Osteoblast (primary cell): ENCODE measurements around the gene GPM6B. TPM values are rescaled to one million over a fixed set of nuclear protein-coding genes. Genes with fewer than 3 reads are reported as not detected.

ENCODE experiments used
- DNase-seq: peaks from one replicate; pipeline ENCODE4 v3.0.0; 2011; ENCODE audit warnings: low spot score, mixed read lengths; ENCODE audit not compliant: insufficient read length; ENCODE audit errors: missing footprints
- H2AFZ ChIP-seq: 2 replicates; pipeline ENCODE4 v1.6.0; 2011; ENCODE audit warnings: mild to moderate bottlenecking, low read length
- H3K27ac ChIP-seq: 2 replicates; pipeline ENCODE4 v1.5.1; 2011; ENCODE audit warnings: mild to moderate bottlenecking, low read depth, low read length, moderate library complexity
- H3K27me3 ChIP-seq: 2 replicates; pipeline ENCODE4 v1.6.0; 2012; ENCODE audit warnings: mild to moderate bottlenecking, control low read depth, inconsistent platforms, low read length, moderate library complexity; ENCODE audit not compliant: insufficient read depth
- H3K36me3 ChIP-seq: 2 replicates; pipeline ENCODE4 v1.5.1; 2011; ENCODE audit warnings: mild to moderate bottlenecking, low read length, control low read depth, moderate library complexity; ENCODE audit not compliant: insufficient read depth
- H3K4me1 ChIP-seq: 2 replicates; pipeline ENCODE4 v1.5.1; 2011; ENCODE audit warnings: mild to moderate bottlenecking, low read length, control low read depth, moderate library complexity; ENCODE audit not compliant: insufficient read depth
- H3K4me2 ChIP-seq: 2 replicates; pipeline ENCODE4 v1.6.0; 2011; ENCODE audit warnings: mild to moderate bottlenecking, low read length; ENCODE audit not compliant: insufficient read depth
- H3K4me3 ChIP-seq: fragments of 200-600 bp; sonication (generic); 3 replicates; pipeline ENCODE4 v1.5.1; 2012; ENCODE audit warnings: mild to moderate bottlenecking, low read length, inconsistent platforms; ENCODE audit not compliant: insufficient read depth
- H3K79me2 ChIP-seq: 2 replicates; pipeline ENCODE4 v1.6.0; 2012; ENCODE audit warnings: mild to moderate bottlenecking, low read length, control low read depth, inconsistent platforms; ENCODE audit not compliant: insufficient read depth
- H3K9me3 ChIP-seq: 2 replicates; pipeline ENCODE4 v1.5.1; 2011; ENCODE audit warnings: low read depth, low read length, control low read depth
- H4K20me1 ChIP-seq: 2 replicates; pipeline ENCODE4 v1.6.0; 2012; ENCODE audit warnings: mild to moderate bottlenecking, low read length, control low read depth; ENCODE audit not compliant: insufficient read depth
- CTCF ChIP-seq: IDR thresholded peaks from 2 replicates; pipeline ENCODE4 v1.5.1; 2011; ENCODE audit warnings: mild to moderate bottlenecking, low read depth, low read length, moderate library complexity; ENCODE audit errors: extremely low read depth
- total RNA-seq: library from RNA; depleted of rRNA; stranded (reverse); fragments of >200 nt; gene quantifications from 2 replicates; pipeline ENCODE4 v1.2.3, GENCODE V29; 2012

GPM6B gene
- total RNA-seq, 1 donor, result 1.1 TPM

DNA sequence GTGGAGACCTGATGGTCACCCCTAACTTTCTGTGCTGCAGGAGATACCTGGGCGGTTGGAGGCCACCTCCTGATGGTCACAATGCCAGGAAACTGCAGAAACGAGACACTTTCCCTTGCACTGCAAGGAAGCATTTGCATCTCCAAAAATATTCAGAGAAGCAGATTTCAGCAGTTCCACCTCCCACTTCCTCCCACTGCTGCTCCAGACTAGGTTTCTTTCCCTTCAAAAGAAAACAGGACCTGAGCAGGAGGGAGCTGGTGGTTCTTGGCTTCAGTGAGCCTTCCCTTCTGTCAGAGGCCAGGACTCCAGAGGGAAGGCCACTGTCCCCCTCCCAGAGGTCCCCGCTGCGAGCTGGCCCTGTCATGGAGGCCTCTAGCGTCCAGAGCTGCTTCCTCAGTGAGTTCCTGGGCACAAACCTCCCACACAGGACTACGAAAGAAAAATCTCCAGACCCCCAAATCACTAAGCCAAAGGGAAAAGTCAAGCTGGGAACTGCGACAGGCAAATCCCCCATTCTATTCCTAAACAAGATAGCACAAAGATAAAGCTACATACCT is 35.9 kb downstream of the GPM6B start:
- H3K27ac ChIP-seq, result no peak overlapping the region
- H2AFZ ChIP-seq, result no peak overlapping the region

GRCh38 chrX:13778916-13779315 is 38.0 kb downstream of the GPM6B start:
- TF ChIP-seq CTCF, result peak; percentile 13
- no peak overlapping the region for H2AFZ ChIP-seq
- H3K36me3 ChIP-seq, result no peaks in the 10 kb centered on the region
- peaks cover 7% of the 10 kb centered on the region for H3K4me1 ChIP-seq
- H3K4me2 ChIP-seq, result no peak overlapping the region
- H3K4me3 ChIP-seq, result no peak overlapping the region
- no peak overlapping the region for H3K27ac ChIP-seq
- no peaks in the 10 kb centered on the region for H4K20me1 ChIP-seq
- peaks cover 8% of the 10 kb centered on the region for H3K27me3 ChIP-seq
- peak; percentile 87 for DNase-seq
- no peaks in the 10 kb centered on the region for H3K9me3 ChIP-seq
- H3K79me2 ChIP-seq, result no peaks in the 10 kb centered on the region

More for the DNA sequence above, 35.9 kb downstream of the GPM6B start:
- peaks cover 7% of the 10 kb centered on the region for H3K4me1 ChIP-seq
- no peak overlapping the region for H3K4me2 ChIP-seq
- no peak overlapping the region for H3K4me3 ChIP-seq
- H3K79me2 ChIP-seq, result no peaks in the 10 kb centered on the region
- H3K27me3 ChIP-seq, result peaks cover 8% of the 10 kb centered on the region
- no peaks in the 10 kb centered on the region for H3K36me3 ChIP-seq
- H4K20me1 ChIP-seq, result no peaks in the 10 kb centered on the region
- H3K9me3 ChIP-seq, result no peaks in the 10 kb centered on the region
- no peak for TF ChIP-seq CTCF
- no peak for DNase-seq

DNA sequence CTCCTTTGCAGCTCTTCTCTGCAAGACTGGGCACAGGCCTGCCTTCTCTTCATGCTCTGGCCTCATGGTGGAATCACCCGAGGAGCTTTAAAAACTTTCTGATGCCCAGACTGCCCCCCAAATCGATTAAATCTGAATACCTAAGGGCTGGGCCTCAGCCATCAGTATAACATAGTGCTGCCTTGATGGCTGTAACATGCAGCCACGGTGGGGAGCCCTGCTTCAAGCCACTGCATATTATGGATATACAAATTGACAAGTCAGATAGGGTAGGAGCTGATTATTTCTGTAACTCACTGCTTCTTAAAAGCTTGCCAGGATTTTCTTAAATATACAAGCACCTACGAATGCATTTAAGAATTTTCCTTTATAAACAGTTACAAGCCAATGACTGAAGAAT is 40.5 kb downstream of the GPM6B start:
- Histone ChIP-seq H3K9me3 (no peaks in the 10 kb centered on the region), H3K4me3 (no peak overlapping the region), H3K27me3 (peaks cover 4% of the 10 kb centered on the region), H3K79me2 (no peaks in the 10 kb centered on the region), H2AFZ (no peak overlapping the region), H4K20me1 (no peaks in the 10 kb centered on the region), H3K4me1 (peaks cover 7% of the 10 kb centered on the region), H3K27ac (no peak overlapping the region), H3K4me2 (no peak overlapping the region), H3K36me3 (peaks cover 4% of the 10 kb centered on the region)
- no peak for DNase-seq
- no peak for TF ChIP-seq CTCF

DNA sequence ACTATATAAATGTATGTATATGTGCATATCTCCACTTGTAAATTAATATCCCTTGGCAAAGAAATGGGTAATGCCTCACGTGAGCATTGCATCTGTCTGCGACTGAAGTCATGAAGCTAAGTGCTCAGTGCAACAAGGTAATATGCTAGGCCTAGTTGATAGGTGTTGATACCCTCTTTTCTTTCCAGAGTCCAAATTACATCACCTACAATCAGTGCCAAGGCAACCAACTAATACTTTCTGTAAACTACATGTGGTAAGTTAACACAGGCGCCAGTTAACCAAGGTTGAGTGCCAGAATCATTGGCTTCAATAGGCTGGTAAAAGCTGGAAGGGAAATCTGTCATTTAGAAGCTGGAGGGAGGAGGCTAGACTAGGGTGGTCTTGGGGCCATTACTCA is 41.1 kb downstream of the GPM6B start:
- no peaks in the 10 kb centered on the region for H4K20me1 ChIP-seq
- no peak overlapping the region for H3K4me3 ChIP-seq
- DNase-seq, result no peak
- H3K27me3 ChIP-seq, result peaks cover 2% of the 10 kb centered on the region
- TF ChIP-seq CTCF, result no peak
- peaks cover 4% of the 10 kb centered on the region for H3K36me3 ChIP-seq
- no peaks in the 10 kb centered on the region for H3K9me3 ChIP-seq
- peaks cover 7% of the 10 kb centered on the region for H3K4me1 ChIP-seq
- H3K27ac ChIP-seq, result no peak overlapping the region
- no peak overlapping the region for H2AFZ ChIP-seq
- H3K4me2 ChIP-seq, result no peak overlapping the region
- no peaks in the 10 kb centered on the region for H3K79me2 ChIP-seq
